ENCODE data around the gene C9orf57. TPM values are rescaled to one million over a fixed set of nuclear protein-coding genes. Genes with fewer than 3 reads are reported as not detected.

Gene C9orf57
- total RNA-seq, 1 donor from 2014 or later = not detected

DNA sequence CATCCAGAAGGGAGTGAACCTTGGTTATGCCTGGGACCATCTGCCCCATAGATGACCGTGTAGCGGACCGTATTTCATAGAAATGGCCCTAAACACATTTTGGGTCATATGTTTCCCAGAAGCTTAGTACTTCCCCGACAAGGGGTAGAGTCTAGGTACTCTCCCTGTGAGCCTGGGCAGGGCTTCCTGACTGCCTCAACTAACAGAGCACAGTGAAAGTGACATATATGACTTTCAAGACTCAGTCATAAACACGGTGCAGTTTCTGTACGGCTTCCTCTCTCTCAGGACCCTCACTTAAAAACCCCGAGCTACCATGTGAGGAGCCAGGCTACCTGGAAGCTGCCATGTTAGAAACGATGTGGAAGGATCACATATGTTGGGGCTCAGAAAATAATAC is 20.9 kb downstream of the C9orf57 start:
- TF ChIP-seq EZH2 (IDR thresholded peaks at IDR 0.05; ENCODE audit: insufficient read depth, low read length) (no peak), CTCF (IDR thresholded peaks at IDR 0.05; ENCODE audit: insufficient read depth, low read depth, low read length) (no peak)
- Histone ChIP-seq H3K36me3 (ENCODE audit: insufficient read depth, low read length) (no peaks in the 10 kb centered on the region), H3K9ac (ENCODE audit: low read length) (no peak overlapping the region), H3K79me2 (ENCODE audit: insufficient read depth, low read length) (no peaks in the 10 kb centered on the region), H3K9me3 (ENCODE audit: insufficient read depth, low read depth, low read length) (no peaks in the 10 kb centered on the region), H2AFZ (ENCODE audit: low read depth, low read length) (peak overlapping the region; percentile 62), H3K27me3 (ENCODE audit: insufficient read depth, low read length) (no peaks in the 10 kb centered on the region), H4K20me1 (ENCODE audit: insufficient read depth, low read length) (no peaks in the 10 kb centered on the region), H3K27ac (ENCODE audit: low read depth, low read length) (no peak overlapping the region), H3K4me2 (ENCODE audit: low read length) (no peak overlapping the region), H3K4me3 (ENCODE audit: insufficient read depth, low read depth, low read length) (no peak overlapping the region), H3K4me1 (ENCODE audit: insufficient read depth, low read length) (no peaks in the 10 kb centered on the region)
- no peak for FAIRE-seq
- DNase-seq (ENCODE audit: low read depth) = no peak
- H3K4me3 Mint-ChIP-seq (ENCODE audit: unreplicated experiment) = no peak overlapping the region
- H3K27ac Mint-ChIP-seq (ENCODE audit: unreplicated experiment) = no peak overlapping the region
- H3K27me3 Mint-ChIP-seq (ENCODE audit: low read depth, unreplicated experiment) = peaks cover 5% of the 10 kb centered on the region
- no peaks in the 10 kb centered on the region for H3K36me3 Mint-ChIP-seq (ENCODE audit: low read depth, unreplicated experiment)
- no peaks in the 10 kb centered on the region for H3K9me3 Mint-ChIP-seq (ENCODE audit: unreplicated experiment)
- no peaks in the 10 kb centered on the region for H3K4me1 Mint-ChIP-seq (ENCODE audit: low read depth, unreplicated experiment)

- Histone ChIP-seq H3K4me2 (ENCODE audit: low read length) (no peak overlapping the region), H3K27me3 (ENCODE audit: insufficient read depth, low read length) (no peaks in the 10 kb centered on the region), H3K9me3 (ENCODE audit: insufficient read depth, low read depth, low read length) (no peaks in the 10 kb centered on the region), H3K9ac (ENCODE audit: low read length) (no peak overlapping the region), H3K79me2 (ENCODE audit: insufficient read depth, low read length) (no peaks in the 10 kb centered on the region), H3K4me3 (ENCODE audit: insufficient read depth, low read depth, low read length) (no peak overlapping the region), H3K27ac (ENCODE audit: low read depth, low read length) (no peak overlapping the region), H2AFZ (ENCODE audit: low read depth, low read length) (peak overlapping the region; percentile 62), H3K36me3 (ENCODE audit: insufficient read depth, low read length) (no peaks in the 10 kb centered on the region), H3K4me1 (ENCODE audit: insufficient read depth, low read length) (no peaks in the 10 kb centered on the region), H4K20me1 (ENCODE audit: insufficient read depth, low read length) (no peaks in the 10 kb centered on the region)
- Mint-ChIP-seq H3K27ac (ENCODE audit: unreplicated experiment) (peak overlapping the region; percentile 5), H3K36me3 (ENCODE audit: low read depth, unreplicated experiment) (no peaks in the 10 kb centered on the region), H3K27me3 (ENCODE audit: low read depth, unreplicated experiment) (peaks cover 5% of the 10 kb centered on the region), H3K9me3 (ENCODE audit: unreplicated experiment) (no peaks in the 10 kb centered on the region), H3K4me3 (ENCODE audit: unreplicated experiment) (no peak overlapping the region), H3K4me1 (ENCODE audit: low read depth, unreplicated experiment) (no peaks in the 10 kb centered on the region)
- peak; percentile 37 for DNase-seq (ENCODE audit: low read depth)
- no peak for TF ChIP-seq EZH2 (IDR thresholded peaks at IDR 0.05; ENCODE audit: insufficient read depth, low read length)
- TF ChIP-seq CTCF (IDR thresholded peaks at IDR 0.05; ENCODE audit: insufficient read depth, low read depth, low read length) = peak; percentile 90
- FAIRE-seq = no peak
Observed at GRCh38 chr9:72038890-72039410, 21.5 kb downstream of the C9orf57 start.

GRCh38 chr9:72038408-72038807 is 22.0 kb downstream of the C9orf57 start:
- TF ChIP-seq EZH2 (IDR thresholded peaks at IDR 0.05; ENCODE audit: insufficient read depth, low read length) (no peak), CTCF (IDR thresholded peaks at IDR 0.05; ENCODE audit: insufficient read depth, low read depth, low read length) (no peak)
- Mint-ChIP-seq H3K36me3 (ENCODE audit: low read depth, unreplicated experiment) (no peaks in the 10 kb centered on the region), H3K4me3 (ENCODE audit: unreplicated experiment) (no peak overlapping the region), H3K4me1 (ENCODE audit: low read depth, unreplicated experiment) (no peaks in the 10 kb centered on the region), H3K9me3 (ENCODE audit: unreplicated experiment) (no peaks in the 10 kb centered on the region), H3K27me3 (ENCODE audit: low read depth, unreplicated experiment) (peaks cover 5% of the 10 kb centered on the region), H3K27ac (ENCODE audit: unreplicated experiment) (peak overlapping the region; percentile 5)
- FAIRE-seq = no peak
- H3K27ac ChIP-seq (ENCODE audit: low read depth, low read length) = no peak overlapping the region
- no peaks in the 10 kb centered on the region for H3K9me3 ChIP-seq (ENCODE audit: insufficient read depth, low read depth, low read length)
- H3K36me3 ChIP-seq (ENCODE audit: insufficient read depth, low read length) = no peaks in the 10 kb centered on the region
- no peaks in the 10 kb centered on the region for H3K79me2 ChIP-seq (ENCODE audit: insufficient read depth, low read length)
- DNase-seq (ENCODE audit: low read depth) = no peak
- H3K9ac ChIP-seq (ENCODE audit: low read length) = no peak overlapping the region
- H3K27me3 ChIP-seq (ENCODE audit: insufficient read depth, low read length) = no peaks in the 10 kb centered on the region
- H3K4me3 ChIP-seq (ENCODE audit: insufficient read depth, low read depth, low read length) = no peak overlapping the region
- no peak overlapping the region for H3K4me2 ChIP-seq (ENCODE audit: low read length)
- no peak overlapping the region for H2AFZ ChIP-seq (ENCODE audit: low read depth, low read length)
- no peaks in the 10 kb centered on the region for H3K4me1 ChIP-seq (ENCODE audit: insufficient read depth, low read length)
- no peaks in the 10 kb centered on the region for H4K20me1 ChIP-seq (ENCODE audit: insufficient read depth, low read length)

Data from astrocyte (in vitro differentiated cells and primary cell).